Neural progenitor cell (in vitro differentiated cells): ENCODE measurements around the gene DDX47. TPM values are rescaled to one million over a fixed set of nuclear protein-coding genes. Genes with fewer than 3 reads are reported as not detected.
"Not testable (repeated sequence)": the region's sequence is repeated elsewhere in the genome, so short reads cannot be mapped to it uniquely, and the experiment has no call there.

Experiments used
- DNase-seq: peaks from one replicate; pipeline ENCODE4 v3.0.0-alpha.2; 2016; ENCODE audit warnings: low spot score
- H2AFZ ChIP-seq: fragments of 200-600 bp; sonication (generic); replicated peaks from 2 replicates; pipeline ENCODE4 v1.6.1; 2016; ENCODE audit warnings: antibody characterized with exemption
- H3F3A ChIP-seq: fragments of 200-600 bp; sonication (generic); 2 replicates; pipeline ENCODE4 v1.6.1; 2016; ENCODE audit warnings: antibody characterized with exemption, low read depth
- H3K27ac ChIP-seq: fragments of 200-600 bp; sonication (generic); 2 replicates; pipeline ENCODE4 v1.5.1; 2016; ENCODE audit warnings: mild to moderate bottlenecking
- H3K27me3 ChIP-seq: fragments of 200-600 bp; sonication (generic); 2 replicates; pipeline ENCODE4 v1.6.1; 2016; ENCODE audit warnings: mild to moderate bottlenecking, moderate library complexity
- H3K36me3 ChIP-seq: fragments of 200-600 bp; sonication (generic); 2 replicates; pipeline ENCODE4 v1.5.1; 2016
- H3K4me1 ChIP-seq: fragments of 200-600 bp; sonication (generic); 2 replicates; pipeline ENCODE4 v1.6.1; 2016; ENCODE audit warnings: mixed run types
- H3K4me2 ChIP-seq: fragments of 200-600 bp; sonication (generic); 2 replicates; pipeline ENCODE4 v1.6.1; 2016
- H3K4me3 ChIP-seq: fragments of 200-600 bp; sonication (generic); 2 replicates; pipeline ENCODE4 v1.5.1; 2016
- H3K79me2 ChIP-seq: fragments of 200-600 bp; sonication (generic); 2 replicates; pipeline ENCODE4 v1.6.1; 2016; ENCODE audit warnings: low read depth
- H3K9ac ChIP-seq: fragments of 200-600 bp; sonication (generic); 2 replicates; pipeline ENCODE4 v1.6.1; 2016
- H3K9me3 ChIP-seq: fragments of 200-600 bp; sonication (generic); 2 replicates; pipeline ENCODE4 v1.5.1; 2016; ENCODE audit warnings: low read depth
- H4K20me1 ChIP-seq: fragments of 200-600 bp; sonication (generic); 2 replicates; pipeline ENCODE4 v1.6.1; 2016; ENCODE audit warnings: low read depth
- H3K27ac Mint-ChIP-seq: 3 replicates; pipeline ENCODE4 v1.8.0; 2021; ENCODE audit warnings: mixed read lengths
- H3K27me3 Mint-ChIP-seq: 2 replicates; pipeline ENCODE4 v1.8.0; 2022; ENCODE audit warnings: low read depth, mild to moderate bottlenecking, inconsistent platforms, moderate library complexity, mixed read lengths; ENCODE audit not compliant: insufficient read depth
- H3K36me3 Mint-ChIP-seq: 3 replicates; pipeline ENCODE4 v1.8.0; 2021; ENCODE audit warnings: mixed read lengths
- H3K4me1 Mint-ChIP-seq: 3 replicates; pipeline ENCODE4 v1.8.0; 2021; ENCODE audit warnings: mixed read lengths
- H3K4me3 Mint-ChIP-seq: 3 replicates; pipeline ENCODE4 v1.8.0; 2021; ENCODE audit warnings: mild to moderate bottlenecking, moderate library complexity, mixed read lengths
- H3K9me3 Mint-ChIP-seq: 3 replicates; pipeline ENCODE4 v1.8.0; 2020; ENCODE audit warnings: mixed read lengths
- EZH2 ChIP-seq: fragments of 200-600 bp; sonication (generic); IDR thresholded peaks from 2 replicates; pipeline ENCODE4 v1.6.1; 2017; ENCODE audit warnings: antibody characterized with exemption, mild to moderate bottlenecking, moderate library complexity
- EZH2phosphoT487 ChIP-seq: fragments of 200-600 bp; sonication (generic); IDR thresholded peaks from 2 replicates; pipeline ENCODE4 v1.6.1; 2017; ENCODE audit warnings: antibody characterized with exemption
- total RNA-seq: library from RNA; depleted of rRNA; stranded (reverse); fragments of >200 nt; gene quantifications from 2 replicates; pipeline ENCODE4 v1.2.3, GENCODE V29; 2015; ENCODE audit warnings: low replicate concordance
- TF ChIP-seq, protein P1 (sequence below): fragments of 200-600 bp; sonication (generic); IDR thresholded peaks from 2 replicates; pipeline ENCODE4 v1.5.1; 2017; ENCODE audit warnings: antibody characterized with exemption, mild to moderate bottlenecking

Gene DDX47
- total RNA-seq, 1 donor from 2014 or later = 107 TPM

DNA sequence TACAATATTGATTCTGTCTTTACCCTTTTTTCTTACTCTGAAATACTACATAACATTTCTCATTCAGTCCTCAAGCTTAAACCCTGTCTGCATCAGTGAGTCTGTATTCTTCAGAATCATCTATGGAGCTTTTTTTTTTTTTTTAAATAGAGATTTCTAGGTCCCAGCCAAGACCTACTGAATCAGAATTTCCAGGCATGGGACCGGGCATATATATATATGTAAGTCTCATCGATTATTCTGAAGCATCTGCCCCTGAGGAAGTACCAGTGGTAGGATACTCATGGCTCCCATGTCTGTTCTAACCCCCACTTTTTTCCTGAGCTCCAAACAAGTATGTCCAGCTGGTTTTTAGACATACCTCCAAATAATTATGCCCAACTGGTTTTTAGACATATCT lies 6.1 kb downstream of the DDX47 start:
- Mint-ChIP-seq H3K27ac (no peak overlapping the region), H3K4me3 (no peak overlapping the region), H3K9me3 (no peaks in the 10 kb centered on the region), H3K4me1 (peaks cover 13% of the 10 kb centered on the region), H3K27me3 (no peaks in the 10 kb centered on the region), H3K36me3 (peaks cover 32% of the 10 kb centered on the region)
- no peak overlapping the region for H3K27ac ChIP-seq
- no peak overlapping the region for H3K4me2 ChIP-seq
- H4K20me1 ChIP-seq = peaks cover 21% of the 10 kb centered on the region
- H3F3A ChIP-seq = peaks cover 11% of the 10 kb centered on the region
- no peak for TF ChIP-seq EZH2phosphoT487
- TF ChIP-seq EZH2 = no peak
- TF ChIP-seq, protein P1, sequence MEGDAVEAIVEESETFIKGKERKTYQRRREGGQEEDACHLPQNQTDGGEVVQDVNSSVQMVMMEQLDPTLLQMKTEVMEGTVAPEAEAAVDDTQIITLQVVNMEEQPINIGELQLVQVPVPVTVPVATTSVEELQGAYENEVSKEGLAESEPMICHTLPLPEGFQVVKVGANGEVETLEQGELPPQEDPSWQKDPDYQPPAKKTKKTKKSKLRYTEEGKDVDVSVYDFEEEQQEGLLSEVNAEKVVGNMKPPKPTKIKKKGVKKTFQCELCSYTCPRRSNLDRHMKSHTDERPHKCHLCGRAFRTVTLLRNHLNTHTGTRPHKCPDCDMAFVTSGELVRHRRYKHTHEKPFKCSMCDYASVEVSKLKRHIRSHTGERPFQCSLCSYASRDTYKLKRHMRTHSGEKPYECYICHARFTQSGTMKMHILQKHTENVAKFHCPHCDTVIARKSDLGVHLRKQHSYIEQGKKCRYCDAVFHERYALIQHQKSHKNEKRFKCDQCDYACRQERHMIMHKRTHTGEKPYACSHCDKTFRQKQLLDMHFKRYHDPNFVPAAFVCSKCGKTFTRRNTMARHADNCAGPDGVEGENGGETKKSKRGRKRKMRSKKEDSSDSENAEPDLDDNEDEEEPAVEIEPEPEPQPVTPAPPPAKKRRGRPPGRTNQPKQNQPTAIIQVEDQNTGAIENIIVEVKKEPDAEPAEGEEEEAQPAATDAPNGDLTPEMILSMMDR = no peak
- H3K4me3 ChIP-seq = no peak overlapping the region
- H3K4me1 ChIP-seq = peaks cover 3% of the 10 kb centered on the region
- no peaks in the 10 kb centered on the region for H3K9me3 ChIP-seq
- H3K27me3 ChIP-seq = no peaks in the 10 kb centered on the region
- no peak for DNase-seq
- peaks cover 17% of the 10 kb centered on the region for H3K36me3 ChIP-seq
- H3K79me2 ChIP-seq = peaks cover 59% of the 10 kb centered on the region
- no peak overlapping the region for H3K9ac ChIP-seq
- no peak overlapping the region for H2AFZ ChIP-seq

DNA sequence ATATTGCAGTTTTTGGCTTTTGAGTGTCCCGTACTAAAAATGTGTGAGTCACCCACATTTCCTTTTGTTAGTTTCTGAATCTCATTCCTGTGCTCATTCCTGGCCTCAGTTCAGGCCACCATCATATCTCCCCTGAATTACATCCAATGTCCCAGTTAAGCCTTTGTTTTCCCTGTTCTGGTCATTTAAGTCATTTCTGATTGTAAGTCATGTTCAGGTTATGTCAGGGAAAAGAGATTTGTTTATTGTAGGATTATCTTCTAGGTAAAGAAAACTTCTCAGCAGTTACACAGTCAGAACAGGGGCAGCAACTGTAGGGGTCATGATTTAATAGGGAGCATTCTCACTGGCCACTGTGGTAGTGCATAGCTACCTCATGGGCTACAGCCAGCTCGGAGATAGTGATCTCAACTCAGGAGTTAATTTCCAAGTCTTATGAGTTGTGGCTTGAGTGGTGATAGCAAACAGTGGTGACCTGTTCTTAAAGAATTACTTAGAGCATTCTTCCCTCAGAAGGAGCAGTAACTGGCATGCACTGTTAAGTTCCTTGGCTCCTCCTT lies 6.7 kb downstream of the DDX47 start:
- Histone ChIP-seq H4K20me1 (peaks cover 21% of the 10 kb centered on the region), H3K4me1 (no peaks in the 10 kb centered on the region), H3K4me2 (no peak overlapping the region), H3K9me3 (no peaks in the 10 kb centered on the region), H2AFZ (no peak overlapping the region), H3K4me3 (no peak overlapping the region), H3K27me3 (no peaks in the 10 kb centered on the region), H3F3A (peaks cover 11% of the 10 kb centered on the region), H3K27ac (no peak overlapping the region), H3K36me3 (peaks cover 17% of the 10 kb centered on the region), H3K9ac (no peak overlapping the region), H3K79me2 (peaks cover 53% of the 10 kb centered on the region)
- no peak overlapping the region for H3K27ac Mint-ChIP-seq
- no peak for DNase-seq
- no peaks in the 10 kb centered on the region for H3K9me3 Mint-ChIP-seq
- H3K4me3 Mint-ChIP-seq = no peak overlapping the region
- H3K4me1 Mint-ChIP-seq = peaks cover 10% of the 10 kb centered on the region
- H3K27me3 Mint-ChIP-seq = no peaks in the 10 kb centered on the region
- TF ChIP-seq, protein P1 = no peak
- TF ChIP-seq EZH2 = no peak
- TF ChIP-seq EZH2phosphoT487 = no peak
- peaks cover 32% of the 10 kb centered on the region for H3K36me3 Mint-ChIP-seq

DNA sequence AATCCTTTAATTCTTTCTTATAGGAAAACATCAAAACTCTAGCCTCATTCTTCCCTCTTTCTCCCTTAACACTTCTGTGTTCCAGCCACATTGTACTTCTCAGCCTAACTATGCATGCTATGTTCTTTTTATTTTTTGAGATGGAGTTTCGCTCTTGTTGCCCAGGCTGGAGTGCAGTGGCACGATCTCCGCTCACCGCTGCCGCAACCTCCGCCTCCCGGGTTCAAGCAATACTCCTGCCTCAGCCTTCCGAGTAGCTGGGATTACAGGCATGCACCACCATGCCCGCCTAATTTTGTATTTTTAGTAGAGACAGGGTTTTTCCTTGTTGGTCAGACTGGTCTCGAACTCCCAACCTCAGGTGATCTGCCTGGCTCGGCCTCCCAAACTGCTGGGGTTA lies 7.2 kb downstream of the DDX47 start:
- H2AFZ ChIP-seq, H3K4me1 ChIP-seq, H3K4me3 ChIP-seq, H3K27ac Mint-ChIP-seq, H3K9ac ChIP-seq, H3K27me3 Mint-ChIP-seq, H3K27ac ChIP-seq, H3K9me3 ChIP-seq, DNase-seq, H3K27me3 ChIP-seq, H3K9me3 Mint-ChIP-seq, H3K4me2 ChIP-seq, H3K4me3 Mint-ChIP-seq: not testable (repeated sequence)
- Mint-ChIP-seq H3K36me3 (peaks cover 34% of the 10 kb centered on the region), H3K4me1 (peaks cover 10% of the 10 kb centered on the region)
- H3K79me2 ChIP-seq = peaks cover 47% of the 10 kb centered on the region
- H4K20me1 ChIP-seq = peaks cover 21% of the 10 kb centered on the region
- peaks cover 21% of the 10 kb centered on the region for H3K36me3 ChIP-seq
- H3F3A ChIP-seq = peaks cover 11% of the 10 kb centered on the region

DNA sequence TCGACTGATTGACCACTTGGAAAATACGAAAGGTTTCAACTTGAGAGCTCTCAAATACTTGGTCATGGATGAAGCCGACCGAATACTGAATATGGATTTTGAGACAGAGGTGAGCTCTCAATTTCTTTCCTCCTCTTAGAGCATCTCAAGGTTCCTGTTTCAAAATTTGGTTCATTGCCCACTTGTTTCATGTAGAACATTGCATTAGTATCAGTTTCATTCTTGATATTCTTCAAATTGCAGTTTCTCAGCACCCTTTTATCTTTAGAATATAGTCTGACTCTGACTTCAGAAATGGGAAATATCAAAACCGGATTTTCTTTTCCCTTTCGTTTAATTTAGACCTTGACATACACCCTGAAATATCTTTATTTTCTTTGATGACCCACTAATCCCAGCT lies 8.8 kb downstream of the DDX47 start:
- peaks cover 11% of the 10 kb centered on the region for H3F3A ChIP-seq
- H3K36me3 Mint-ChIP-seq = peaks cover 33% of the 10 kb centered on the region
- H3K4me2 ChIP-seq = no peak overlapping the region
- no peaks in the 10 kb centered on the region for H3K4me1 ChIP-seq
- H3K27me3 ChIP-seq = no peaks in the 10 kb centered on the region
- peaks cover 22% of the 10 kb centered on the region for H3K36me3 ChIP-seq
- no peaks in the 10 kb centered on the region for H3K9me3 Mint-ChIP-seq
- H3K9ac ChIP-seq = no peak overlapping the region
- no peak overlapping the region for H2AFZ ChIP-seq
- H3K27ac ChIP-seq = no peak overlapping the region
- H3K9me3 ChIP-seq = no peaks in the 10 kb centered on the region
- H4K20me1 ChIP-seq = peaks cover 21% of the 10 kb centered on the region
- TF ChIP-seq EZH2phosphoT487 (no peak), EZH2 (no peak)
- TF ChIP-seq, protein P1 = no peak
- peaks cover 3% of the 10 kb centered on the region for H3K4me1 Mint-ChIP-seq
- no peaks in the 10 kb centered on the region for H3K27me3 Mint-ChIP-seq
- H3K79me2 ChIP-seq = peaks cover 31% of the 10 kb centered on the region
- H3K4me3 ChIP-seq = no peak overlapping the region
- no peak overlapping the region for H3K4me3 Mint-ChIP-seq
- DNase-seq = no peak
- H3K27ac Mint-ChIP-seq = no peak overlapping the region
